Fibroblast of upper back skin (primary cell): ENCODE measurements around the gene GCN1.

Experiments
- DNase-seq: peaks from one replicate; pipeline ENCODE4 v3.0.0-alpha.2; 2013

Gene GCN1

DNA sequence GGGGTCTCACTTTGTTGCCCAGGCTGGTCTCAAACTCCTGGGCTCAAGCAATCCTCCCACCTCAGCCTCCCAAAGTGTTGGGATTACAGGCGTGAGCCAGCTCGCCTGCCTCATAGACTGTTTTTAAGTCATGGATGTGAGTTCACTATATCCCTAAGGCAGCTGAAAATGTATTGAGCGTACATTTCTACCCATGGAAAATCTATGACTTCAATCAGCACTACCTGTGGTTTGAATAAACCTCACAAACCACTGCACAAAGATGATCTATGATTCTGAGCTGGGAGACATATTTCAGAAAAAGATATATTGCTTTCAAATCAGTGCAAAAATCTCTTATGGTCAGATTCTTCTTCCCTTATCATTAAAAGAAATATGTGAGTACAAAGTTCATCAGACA lies 22.5 kb downstream of the GCN1 start:
- no peak for DNase-seq

DNA sequence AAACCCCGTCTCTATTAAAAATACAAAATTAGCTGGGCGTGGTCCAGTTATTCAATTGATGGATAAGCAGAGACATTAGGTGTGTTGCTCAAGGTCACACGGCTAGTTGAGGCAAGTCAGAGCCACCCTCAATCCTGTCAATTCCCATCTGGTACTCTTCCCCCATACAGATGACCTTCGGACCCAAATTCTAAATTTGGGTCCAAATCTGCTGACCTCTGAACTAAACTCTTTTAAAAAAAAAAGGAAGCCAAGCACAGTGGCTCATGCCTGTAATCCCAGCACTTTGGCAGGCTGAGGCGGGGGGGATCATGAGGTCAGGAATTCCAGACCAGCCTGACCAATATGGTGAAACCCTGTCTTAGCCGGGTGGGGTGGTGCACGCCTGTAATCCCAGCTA lies 23.9 kb downstream of the GCN1 start:
- no peak for DNase-seq

DNA sequence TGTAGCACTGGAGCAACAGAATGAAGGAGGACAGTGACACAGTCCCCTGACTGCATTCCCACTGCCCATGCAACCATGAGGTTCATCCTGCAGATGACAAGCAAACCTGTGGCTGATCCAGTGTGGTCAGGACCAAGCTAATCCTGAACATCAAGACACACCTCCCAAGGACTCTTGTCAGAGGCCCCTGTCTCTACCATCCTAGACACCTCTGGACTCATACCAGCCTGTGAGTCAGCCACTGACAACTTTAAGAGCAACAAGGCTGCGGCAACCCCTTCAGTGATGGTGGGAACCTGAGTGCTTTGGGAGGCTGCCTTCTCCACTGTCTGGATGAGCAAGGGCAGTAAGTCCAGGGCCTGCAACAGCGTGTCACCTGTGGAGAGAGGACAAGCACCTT lies 24.6 kb downstream of the GCN1 start:
- DNase-seq: no peak

DNA sequence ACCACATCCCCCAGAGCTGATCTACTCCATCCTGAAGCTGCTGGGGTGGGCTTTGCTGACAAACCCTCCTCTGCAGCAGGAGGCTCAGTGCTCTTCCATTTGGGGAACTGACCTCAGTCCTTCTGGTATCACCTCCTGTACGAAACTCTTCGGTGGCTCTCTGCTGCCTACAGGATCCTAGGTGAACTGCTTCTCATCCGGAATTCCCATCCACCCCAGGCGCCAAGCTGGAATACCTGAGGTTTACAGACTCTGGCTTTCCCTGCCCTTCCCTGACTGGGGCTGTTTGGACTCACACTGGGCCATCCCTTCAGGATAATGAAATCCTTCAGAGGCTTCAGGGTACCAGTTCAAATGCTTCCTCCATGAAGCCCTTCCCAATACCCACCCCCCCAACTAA lies 26.2 kb downstream of the GCN1 start:
- DNase-seq: no peak

DNA sequence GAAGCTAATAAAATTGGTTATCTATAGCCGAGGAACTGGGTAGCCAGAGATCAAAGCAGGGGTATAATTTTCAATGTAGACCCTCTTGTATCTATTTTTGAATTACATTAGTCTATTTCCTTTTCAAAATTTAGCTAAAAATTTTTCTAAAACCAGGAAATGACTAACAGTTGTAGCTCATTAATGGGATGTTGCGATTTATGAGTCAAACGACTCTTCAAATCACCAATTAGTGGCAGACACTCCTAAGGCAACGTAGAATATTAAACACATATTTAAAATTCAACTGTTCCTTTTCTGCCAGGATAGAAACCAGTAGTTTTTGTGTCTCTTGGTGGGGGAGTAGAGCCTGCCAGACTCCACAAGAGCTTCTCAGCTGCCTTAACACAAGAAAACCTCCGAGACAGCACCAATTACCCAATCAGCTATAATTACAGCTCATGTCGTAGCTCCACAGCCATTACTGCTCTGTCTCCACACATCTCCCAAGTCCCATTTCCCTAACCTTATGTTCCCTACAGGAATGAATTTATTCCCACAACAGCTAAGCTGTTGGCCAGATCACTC lies 26.9 kb downstream of the GCN1 start:
- DNase-seq: no peak

DNA sequence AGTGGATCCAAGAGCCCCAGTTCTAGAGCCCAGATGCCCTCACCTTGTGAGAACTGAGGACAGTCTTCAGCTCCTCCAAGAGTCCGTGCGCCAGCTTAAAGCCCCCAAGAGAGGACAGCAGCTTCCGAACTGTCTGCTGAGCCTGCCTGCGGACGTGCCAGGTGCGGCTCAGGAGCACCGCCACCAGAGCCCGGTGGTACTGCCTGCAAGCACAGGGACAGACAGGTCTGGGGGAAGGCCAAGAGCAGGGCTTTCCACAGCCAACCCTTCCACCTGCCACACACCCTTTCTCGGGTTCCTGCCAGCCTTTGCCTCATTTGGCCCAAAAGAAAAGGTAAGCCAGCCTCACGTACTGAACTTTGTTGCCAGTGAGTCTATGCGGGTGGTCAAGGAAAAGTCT lies 30.2 kb downstream of the GCN1 start:
- no peak for DNase-seq

DNA sequence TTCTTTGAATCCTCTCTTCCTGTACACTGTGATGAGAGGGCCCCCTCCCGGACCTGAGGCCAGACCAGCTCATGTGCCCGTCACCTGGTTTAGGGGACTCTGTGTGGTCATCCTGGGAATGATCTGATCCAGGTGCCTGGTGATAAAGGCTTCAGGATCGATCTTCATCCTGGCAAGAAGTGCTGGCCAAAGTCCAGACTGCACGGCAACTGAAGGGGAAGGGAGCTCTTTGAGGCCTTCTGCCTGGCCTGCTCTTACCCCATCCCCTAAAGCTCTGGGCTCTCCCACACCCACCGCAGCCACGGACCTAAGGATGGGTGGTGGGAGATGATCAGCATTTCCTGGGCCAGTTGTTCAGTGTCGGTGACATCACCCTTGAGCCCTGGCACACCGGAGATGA lies 31.8 kb downstream of the GCN1 start:
- no peak for DNase-seq

DNA sequence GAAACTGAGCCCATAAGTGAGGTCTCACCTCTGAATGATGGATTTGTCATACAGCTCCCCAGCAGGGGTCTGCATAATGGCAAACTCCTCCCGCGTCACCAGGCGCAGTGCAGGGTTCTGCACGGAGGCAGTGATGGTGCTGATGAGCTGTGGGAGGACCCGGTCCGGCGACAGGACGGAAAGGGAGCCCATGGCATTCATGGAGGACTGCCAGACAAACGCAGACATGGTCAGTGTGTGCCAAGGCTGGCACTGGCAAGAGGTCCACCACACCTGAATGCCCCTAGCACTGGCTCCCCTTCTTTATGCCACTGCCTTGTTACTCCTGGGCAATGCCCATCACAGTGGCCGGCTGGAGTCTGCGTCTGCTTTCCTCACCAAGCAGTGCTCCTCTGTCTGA lies 32.7 kb downstream of the GCN1 start:
- DNase-seq: no peak

DNA sequence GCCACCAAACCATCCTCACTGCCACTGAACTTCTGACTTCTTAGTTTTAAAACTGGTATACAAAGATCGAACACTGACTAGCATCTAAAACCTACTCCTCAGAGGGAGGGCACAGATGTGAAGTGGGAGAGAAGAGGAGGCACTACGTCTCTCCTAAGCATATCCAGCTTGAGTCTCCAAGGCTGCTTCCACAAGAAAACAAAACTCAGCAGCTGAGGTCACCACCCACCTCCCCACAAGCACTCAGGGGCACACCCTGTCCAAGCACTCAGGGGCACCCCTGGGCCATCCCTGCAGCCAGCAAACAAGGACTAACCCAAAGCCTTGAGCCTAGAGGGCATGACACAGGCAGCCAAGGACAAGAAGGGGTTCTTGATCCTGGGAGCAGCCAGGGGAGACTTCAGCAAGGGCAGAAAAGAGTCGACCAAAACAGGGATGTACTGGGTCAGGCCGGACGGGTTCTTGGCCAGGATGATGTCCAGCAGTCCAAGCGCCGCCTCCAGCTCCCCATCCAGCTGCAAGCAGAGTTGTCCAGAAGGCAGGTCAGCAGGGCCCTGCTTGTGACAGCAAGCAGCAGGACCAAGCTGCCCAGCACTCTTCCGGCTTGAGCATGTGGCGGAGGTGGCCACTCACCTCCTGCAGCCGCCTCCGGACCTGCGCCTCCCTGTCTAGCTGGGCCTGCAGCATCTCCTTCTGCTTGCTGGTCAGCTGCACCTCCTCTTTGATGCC lies 34.8 kb downstream of the GCN1 start:
- DNase-seq: no peak

DNA sequence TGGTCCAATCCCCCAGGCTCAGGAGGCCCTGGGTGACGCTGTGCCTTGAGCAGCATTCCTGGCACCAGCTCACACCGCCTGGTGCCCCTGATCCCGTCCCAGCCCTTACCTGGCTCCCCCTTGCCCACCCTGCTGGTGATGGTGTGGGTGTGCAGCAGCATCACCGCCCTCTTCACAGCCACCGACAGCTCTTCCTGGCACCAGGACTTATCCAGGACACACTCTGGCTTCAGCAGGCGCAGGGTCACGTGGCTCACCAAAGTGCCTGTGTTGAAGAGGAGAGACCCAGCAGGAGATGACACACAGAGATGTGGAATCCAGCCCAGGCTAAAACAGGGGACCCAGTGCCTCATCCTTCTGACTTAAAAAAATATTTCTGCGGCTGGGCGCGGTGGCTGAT lies 36.2 kb downstream of the GCN1 start:
- DNase-seq: no peak

DNA sequence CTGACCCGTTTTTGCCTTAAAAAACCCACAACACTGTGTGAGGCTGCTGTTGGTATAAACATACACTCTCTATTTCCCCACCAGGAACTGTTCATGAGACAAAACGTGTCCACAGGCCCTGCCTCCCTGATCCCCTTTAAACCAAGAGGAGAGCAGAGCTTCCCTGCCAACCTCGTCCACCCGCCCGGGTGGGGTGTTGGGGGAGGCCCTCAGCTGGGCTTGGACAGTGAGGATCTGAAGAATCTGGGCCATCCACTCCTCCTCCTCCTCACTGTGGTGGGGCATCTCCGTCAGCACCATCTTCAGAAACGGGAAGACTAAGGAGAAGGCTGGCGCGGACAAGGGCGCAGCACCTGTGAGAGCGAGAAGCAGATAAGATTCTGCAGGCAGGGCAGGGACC lies 36.8 kb downstream of the GCN1 start:
- no peak for DNase-seq

DNA sequence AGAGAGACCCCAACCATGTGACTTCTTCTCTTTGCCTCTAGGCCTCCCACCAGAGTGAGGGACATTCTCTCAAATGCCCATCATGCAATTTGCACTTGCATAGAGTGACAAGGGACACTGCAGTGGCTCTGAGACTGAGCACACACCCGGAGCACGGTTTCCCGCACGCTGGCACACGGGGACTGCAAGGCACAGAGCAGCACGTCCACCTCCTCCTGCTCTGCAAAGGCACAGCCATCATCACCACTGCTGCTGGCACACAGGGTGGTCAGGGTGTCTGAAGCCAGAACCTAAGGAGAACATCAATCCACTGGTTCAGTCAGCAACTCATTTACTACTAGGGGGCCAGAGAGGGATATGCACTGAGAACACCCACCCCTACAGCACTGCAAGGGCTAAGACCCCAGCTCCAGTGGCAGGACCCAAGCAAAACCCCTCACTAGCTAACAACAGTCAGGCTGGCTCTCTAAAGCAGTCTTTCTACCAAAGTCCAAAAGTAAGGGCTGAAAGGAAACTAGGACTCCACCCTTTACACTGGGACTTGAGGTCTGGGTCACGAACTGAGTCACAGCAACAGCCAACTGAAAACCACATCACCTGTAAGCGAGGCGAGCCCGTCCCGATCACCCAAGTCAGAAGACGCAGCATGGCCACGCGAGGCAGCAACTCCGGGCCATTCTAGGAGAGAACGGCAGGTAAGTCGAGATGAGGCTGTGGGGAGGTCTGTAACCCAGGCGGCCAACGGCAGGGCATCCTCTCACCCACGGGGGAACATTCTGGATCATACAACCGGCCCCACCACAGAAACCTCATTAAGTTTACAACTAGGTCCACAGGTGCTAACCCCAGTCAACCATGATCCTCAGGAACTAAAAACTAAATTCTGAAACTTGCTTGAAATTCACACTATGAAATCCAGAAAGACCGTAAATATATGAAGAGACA lies 37.9 kb downstream of the GCN1 start:
- DNase-seq: no peak

DNA sequence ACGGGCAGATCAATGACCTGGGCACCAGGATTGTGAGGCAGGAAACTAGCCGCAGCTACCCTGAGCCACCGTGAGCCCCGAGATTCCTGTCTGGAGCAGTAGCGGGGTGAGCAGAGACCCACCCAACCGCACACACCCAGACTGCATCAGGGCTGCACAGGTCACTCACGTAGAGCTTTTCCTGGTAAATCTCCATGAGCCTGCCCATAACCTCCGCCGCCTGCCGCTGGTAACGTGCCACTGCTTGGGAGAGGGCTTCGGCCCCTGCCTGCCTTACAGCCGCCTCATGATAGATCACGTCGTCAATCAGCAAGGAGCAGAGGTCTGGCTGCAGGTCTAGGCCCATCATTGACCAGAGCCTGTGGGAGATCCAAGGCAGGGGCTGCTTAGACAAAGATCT lies 39.4 kb downstream of the GCN1 start:
- no peak for DNase-seq

DNA sequence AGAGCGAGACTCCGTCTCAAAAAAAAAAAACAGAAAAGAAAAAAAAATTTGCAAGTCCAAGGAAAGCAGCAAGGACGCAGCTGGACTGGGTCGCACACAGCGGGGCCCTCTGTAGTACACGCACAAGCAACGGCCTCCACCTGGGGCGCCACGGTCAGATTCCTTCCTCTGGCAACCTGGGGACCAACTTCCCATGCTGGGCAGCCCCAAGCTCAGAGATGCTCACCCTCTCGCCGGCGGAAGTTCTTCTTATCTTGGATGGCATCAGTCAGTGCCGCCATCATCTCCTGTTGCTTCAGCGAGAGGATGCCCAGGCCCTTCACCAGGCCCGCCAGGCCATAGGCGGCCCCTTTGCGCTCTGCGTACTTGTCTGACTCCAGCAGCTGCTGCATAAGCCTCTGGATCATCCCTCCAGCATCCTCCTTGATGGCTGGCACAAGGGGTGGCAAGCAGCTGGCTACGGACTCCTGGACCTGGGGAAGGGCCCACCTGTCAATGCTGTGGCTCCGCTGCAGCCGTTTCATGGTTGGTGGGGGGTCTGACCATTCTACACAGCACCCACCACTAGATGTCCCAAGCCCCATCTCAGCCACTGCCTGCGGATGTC lies 43.5 kb downstream of the GCN1 start:
- no peak for DNase-seq

DNA sequence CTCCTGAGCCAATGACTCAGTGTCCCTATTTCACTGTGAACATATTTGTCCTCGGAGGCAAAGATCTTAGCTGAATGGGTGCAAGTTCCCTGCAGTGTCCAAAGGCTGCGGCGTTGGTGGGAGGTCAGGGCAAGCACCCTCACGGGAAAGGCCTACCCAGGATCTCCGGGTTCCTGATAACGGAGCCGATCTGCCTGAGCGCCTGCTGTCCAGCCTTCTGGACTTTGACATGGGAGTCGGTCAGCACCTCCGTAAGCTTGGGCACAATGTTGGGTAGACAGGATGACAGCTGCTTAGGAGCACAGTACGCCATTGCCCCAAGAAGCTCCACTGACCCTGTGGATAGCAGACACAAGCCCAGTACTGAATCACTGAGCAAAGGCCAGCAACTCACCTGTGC lies 46.5 kb downstream of the GCN1 start:
- no peak for DNase-seq

DNA sequence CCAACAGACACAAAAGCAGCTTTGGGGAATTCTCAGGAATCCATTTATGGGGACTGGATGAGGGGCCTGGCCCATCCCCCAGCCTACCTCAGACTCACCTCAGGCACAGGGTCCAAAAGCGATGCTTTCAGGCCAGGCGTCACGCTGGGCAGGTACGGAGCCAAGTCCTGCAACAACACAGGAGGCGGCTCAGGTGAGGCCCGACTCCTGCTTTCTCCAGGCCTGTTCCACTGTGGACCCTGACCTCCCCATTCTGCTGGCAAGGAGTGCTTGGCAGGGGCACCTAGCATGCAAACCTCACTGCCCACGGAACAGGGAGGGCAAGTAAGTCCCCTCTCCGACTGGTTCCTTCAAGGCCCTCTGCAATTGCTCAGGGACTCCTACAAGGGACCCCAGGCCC lies 49.4 kb downstream of the GCN1 start:
- no peak for DNase-seq

DNA sequence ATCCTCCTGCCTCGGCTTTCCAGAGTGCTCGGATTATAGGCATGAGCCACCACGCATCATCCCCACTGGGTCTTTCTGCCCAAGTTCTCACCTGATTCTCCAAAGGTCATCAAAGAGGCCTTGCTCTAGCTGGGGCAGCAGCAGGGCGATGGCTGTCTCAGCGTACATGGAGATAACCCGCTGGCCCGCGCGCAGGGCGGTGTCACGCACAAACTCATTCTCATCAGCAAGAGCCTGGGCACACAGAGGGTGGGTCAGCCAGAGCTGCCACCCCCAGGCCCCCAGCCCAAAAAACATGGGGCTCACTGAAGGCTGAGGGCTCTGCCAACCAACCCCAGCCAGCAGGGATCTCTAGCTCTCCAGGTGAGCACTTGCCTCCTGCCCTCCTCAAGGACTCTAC lies 50.3 kb downstream of the GCN1 start:
- DNase-seq: no peak

DNA sequence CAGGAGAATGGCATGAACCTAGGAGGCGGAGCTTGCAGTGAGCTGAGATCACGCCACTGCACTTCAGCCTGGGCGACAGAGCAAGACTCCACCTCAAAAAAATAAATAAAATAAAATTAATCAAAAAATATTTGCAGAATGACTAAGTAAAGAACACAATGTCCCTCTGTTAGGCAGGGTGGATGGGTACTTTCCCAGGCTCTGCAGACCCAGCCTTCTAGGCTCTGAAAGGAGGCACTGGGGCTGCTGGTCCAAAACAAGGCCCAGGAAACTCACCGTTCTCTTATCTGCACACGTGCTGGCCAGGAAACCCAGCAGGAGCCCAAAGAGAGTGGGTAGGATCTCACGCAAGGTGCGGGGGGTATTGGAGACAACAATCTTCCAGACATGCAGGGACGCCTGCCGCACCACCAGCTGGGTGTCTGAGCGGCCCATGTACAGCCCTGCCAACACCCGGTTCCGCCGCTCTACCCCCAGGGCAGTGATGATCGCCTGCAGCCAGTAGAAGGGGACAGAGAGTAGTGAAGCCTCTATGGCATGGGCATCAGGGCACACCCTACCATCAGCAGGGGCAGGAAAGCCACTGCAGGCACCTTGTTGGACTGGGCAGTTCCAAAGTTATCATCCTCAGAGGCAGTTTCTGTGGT lies 52.2 kb downstream of the GCN1 start:
- no peak for DNase-seq

DNA sequence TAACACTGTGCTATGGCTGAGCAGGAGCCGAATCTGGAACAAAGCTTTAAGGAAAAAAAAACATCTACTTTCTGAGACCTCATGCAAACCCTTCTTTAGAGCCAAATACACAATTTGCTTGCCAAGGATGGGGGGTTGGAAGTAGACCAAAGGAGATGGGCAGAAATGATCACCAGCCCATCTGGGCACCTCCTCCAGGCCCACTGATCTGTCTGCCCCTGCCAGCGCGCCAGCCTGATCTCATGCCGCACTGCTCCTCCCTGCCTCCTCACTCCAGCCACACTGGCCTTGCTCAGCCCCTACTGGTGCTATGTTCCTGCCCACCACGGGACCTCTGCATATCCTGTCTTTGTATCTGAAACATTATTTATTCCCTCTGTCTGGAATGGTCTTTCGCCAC lies 53.2 kb downstream of the GCN1 start:
- no peak for DNase-seq

DNA sequence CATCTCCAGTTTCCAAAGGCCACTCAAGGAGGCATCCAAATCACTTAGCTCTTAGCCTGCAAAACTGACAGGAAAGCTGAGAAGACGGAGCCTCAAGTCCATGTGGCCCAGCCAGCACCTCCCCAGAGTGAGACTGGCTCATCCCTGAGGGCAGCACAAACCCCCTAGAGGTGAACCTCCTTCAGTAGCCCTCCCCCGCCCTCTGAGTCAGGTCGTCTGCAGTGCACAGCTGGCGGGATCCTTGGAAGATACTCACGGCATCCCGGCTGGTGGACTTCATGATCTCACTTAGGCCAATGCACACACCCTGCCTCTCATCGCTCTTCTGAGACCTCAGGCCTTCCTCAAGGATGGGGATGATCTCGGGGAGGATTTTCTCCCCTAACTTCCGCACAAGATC lies 53.9 kb downstream of the GCN1 start:
- DNase-seq: no peak

DNA sequence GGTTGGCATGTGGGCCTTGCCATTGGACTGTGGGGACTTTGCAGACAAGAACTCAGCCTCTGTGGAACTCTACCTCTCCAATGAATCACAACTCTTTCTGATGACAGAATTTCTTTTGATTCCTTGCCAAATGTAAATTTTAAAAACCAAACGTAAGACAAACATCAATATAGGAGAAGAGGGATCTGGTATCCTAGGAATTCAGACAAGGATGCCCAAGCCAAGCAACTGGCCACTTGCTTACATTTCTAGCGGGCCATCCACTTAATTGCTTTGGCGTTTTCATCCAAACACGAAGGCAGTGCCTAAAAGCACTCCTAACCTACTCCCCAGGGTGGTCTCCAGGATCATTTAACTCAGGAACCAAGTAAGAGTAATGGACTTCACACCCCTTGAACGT lies 54.6 kb downstream of the GCN1 start:
- no peak for DNase-seq

DNA sequence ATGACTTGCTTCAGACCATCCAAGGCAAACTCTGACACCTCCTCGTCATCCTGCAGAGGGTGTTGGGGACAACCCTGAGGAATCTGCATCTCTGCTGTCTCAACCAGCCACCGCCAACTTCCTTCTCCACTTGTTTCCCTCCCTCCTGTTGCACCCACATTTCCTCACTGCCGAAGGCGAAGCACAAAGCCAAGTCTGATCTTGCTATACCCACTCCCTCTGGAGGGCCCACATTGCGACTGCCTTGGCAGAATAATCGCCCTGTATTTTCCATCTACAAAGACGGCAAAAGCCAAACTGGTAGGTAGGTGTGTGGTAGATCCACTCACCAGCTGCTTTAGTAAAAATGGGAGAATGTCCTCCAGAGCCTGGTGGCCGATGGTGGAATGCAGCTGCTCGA lies 56.1 kb downstream of the GCN1 start:
- DNase-seq: no peak

DNA sequence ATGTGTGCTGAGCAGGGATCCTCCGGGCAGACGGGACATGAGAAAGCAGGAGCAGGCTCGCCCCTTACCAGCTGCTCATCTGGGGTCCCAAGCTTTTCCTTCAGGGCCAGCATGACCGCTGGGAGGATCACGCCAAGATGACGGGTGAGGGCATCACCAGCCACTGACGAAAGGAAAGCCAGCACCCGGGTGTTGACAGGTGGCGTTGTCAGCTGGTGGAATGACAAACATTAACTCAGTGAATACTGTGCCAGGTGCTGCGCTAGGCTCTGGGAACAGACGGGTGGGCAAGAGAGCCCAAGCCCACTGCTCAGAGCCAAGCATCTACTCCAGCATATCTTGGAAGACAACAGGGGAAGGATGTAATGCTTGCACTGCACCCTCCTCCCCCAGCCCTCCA lies 56.7 kb downstream of the GCN1 start:
- DNase-seq: no peak
